Measurements from ENCODE around the gene SKOR2.

SKOR2 gene

GRCh38 chr18:47260924-47261701 lies 9.7 kb upstream of the SKOR2 start:
- Histone ChIP-seq H3K9me3 (no peaks in the 10 kb centered on the region), H3K4me3 (ENCODE audit: low read depth, low read length) (no peak overlapping the region), H3K4me1 (no peaks in the 10 kb centered on the region), H3K27me3 (peaks cover 64% of the 10 kb centered on the region), H3K36me3 (no peaks in the 10 kb centered on the region)
- peak; percentile 29; the same call in 1 of the 2 replicates for TF ChIP-seq CTCF (IDR thresholded peaks at IDR 0.05; ENCODE audit: low read depth, low read length)
- no peak for DNase-seq

- Histone ChIP-seq H3K9me3 (no peaks in the 10 kb centered on the region), H3K4me1 (no peaks in the 10 kb centered on the region), H3K27me3 (peaks cover 70% of the 10 kb centered on the region), H3K36me3 (no peaks in the 10 kb centered on the region), H3K4me3 (ENCODE audit: low read depth, low read length) (no peak overlapping the region)
- 0 out of 2 replicates have a peak, but pooled peaks have one; percentile 8 for TF ChIP-seq CTCF (IDR thresholded peaks at IDR 0.05; ENCODE audit: low read depth, low read length)
- no peak for DNase-seq
These were observed 8.9 kb upstream of the SKOR2 start for GRCh38 chr18:47260120-47260923.

- Histone ChIP-seq H3K4me1 (no peaks in the 10 kb centered on the region), H3K27me3 (peaks cover 74% of the 10 kb centered on the region), H3K9me3 (no peaks in the 10 kb centered on the region), H3K36me3 (no peaks in the 10 kb centered on the region), H3K4me3 (ENCODE audit: low read depth, low read length) (no peak overlapping the region)
- TF ChIP-seq CTCF (IDR thresholded peaks at IDR 0.05; ENCODE audit: low read depth, low read length) = no peak
- DNase-seq = no peak
These were observed 3.0 kb upstream of the SKOR2 start for GRCh38 chr18:47254341-47254939.

- H3K27me3 ChIP-seq = peaks cover 79% of the 10 kb centered on the region
- H3K4me3 ChIP-seq (ENCODE audit: low read depth, low read length) = no peak overlapping the region
- TF ChIP-seq CTCF (IDR thresholded peaks at IDR 0.05; ENCODE audit: low read depth, low read length) = no peak
- no peaks in the 10 kb centered on the region for H3K4me1 ChIP-seq
- no peaks in the 10 kb centered on the region for H3K9me3 ChIP-seq
- H3K36me3 ChIP-seq = no peaks in the 10 kb centered on the region
- DNase-seq = no peak
These were observed 1.7 kb upstream of the SKOR2 start for GRCh38 chr18:47253101-47253654.

GRCh38 chr18:47250391-47251046 lies 941 bp downstream of the SKOR2 start:
- Histone ChIP-seq H3K27me3 (peaks cover 95% of the 10 kb centered on the region), H3K4me1 (no peaks in the 10 kb centered on the region), H3K9me3 (no peaks in the 10 kb centered on the region), H3K4me3 (ENCODE audit: low read depth, low read length) (no peak overlapping the region), H3K36me3 (no peaks in the 10 kb centered on the region)
- DNase-seq = no peak
- TF ChIP-seq CTCF (IDR thresholded peaks at IDR 0.05; ENCODE audit: low read depth, low read length) = no peak

All from BE2C (cell line).